ENCODE measurements around the gene CFAP52. TPM values are rescaled to one million over a fixed set of nuclear protein-coding genes. Genes with fewer than 3 reads are reported as not detected.

Gene CFAP52
- total and polyA plus RNA-seq, 2 of the 8 experiments (the other 6 are each of a cell fraction or from before 2014, with no cell fraction given), result 0.11 TPM; not detected in 1

GRCh38 chr17:9568957-9569588 is 7.4 kb upstream of the CFAP52 start (continued):
- no peak for TF ChIP-seq YY1 (IDR thresholded peaks at IDR 0.05; ENCODE audit: low read depth, low read length)
- TF ChIP-seq USF2 (IDR thresholded peaks at IDR 0.05; ENCODE audit: low read length), result no peak
- no peak for TF ChIP-seq CHD2 (IDR thresholded peaks at IDR 0.05; ENCODE audit: low read length)
- no peak for TF ChIP-seq POU5F1 (IDR thresholded peaks at IDR 0.05; ENCODE audit: low read depth, low read length)
- TF ChIP-seq NANOG (IDR thresholded peaks at IDR 0.05; ENCODE audit: insufficient read depth, low read depth, low read length, poor library complexity, severe bottlenecking), result no peak
- no peak for TF ChIP-seq FOSL1 (IDR thresholded peaks at IDR 0.05; ENCODE audit: insufficient read depth, low read depth, low read length)
- TF ChIP-seq CHD1 (IDR thresholded peaks at IDR 0.05; ENCODE audit: low read depth, low read length), result no peak
- no peak for TF ChIP-seq GTF2F1 (IDR thresholded peaks at IDR 0.05; ENCODE audit: borderline replicate concordance, low read depth, low read length)

All from H1 (cell line).